Stomach (tissue), 4 donors: ENCODE measurements around the gene KIFBP.
A peak's percentile ranks its signal among the peaks of the same experiment; 100 is the strongest.

ENCODE experiments used
- CTCF ChIP-seq, 7 experiments: fragments of 450-650 bp in 4 of 7; fragments of 200-600 bp in 3 of 7; sonication (generic) in 3 of 7; IDR thresholded peaks; one replicate each; pipeline ENCODE4 v1.5.1; 2016 to 2019; ENCODE audit warnings: antibody characterized with exemption in 7 of 7, control low read depth in 2 of 7, mild to moderate bottlenecking in 1 of 7
- POLR2A ChIP-seq, 4 donors: fragments of 450-650 bp; IDR thresholded peaks; one replicate each; pipeline ENCODE4 v1.6.1; 2016; ENCODE audit warnings: antibody characterized with exemption in 4 of 4, control low read depth in 2 of 4, mild to moderate bottlenecking in 1 of 4, moderate library complexity in 1 of 4

DNA sequence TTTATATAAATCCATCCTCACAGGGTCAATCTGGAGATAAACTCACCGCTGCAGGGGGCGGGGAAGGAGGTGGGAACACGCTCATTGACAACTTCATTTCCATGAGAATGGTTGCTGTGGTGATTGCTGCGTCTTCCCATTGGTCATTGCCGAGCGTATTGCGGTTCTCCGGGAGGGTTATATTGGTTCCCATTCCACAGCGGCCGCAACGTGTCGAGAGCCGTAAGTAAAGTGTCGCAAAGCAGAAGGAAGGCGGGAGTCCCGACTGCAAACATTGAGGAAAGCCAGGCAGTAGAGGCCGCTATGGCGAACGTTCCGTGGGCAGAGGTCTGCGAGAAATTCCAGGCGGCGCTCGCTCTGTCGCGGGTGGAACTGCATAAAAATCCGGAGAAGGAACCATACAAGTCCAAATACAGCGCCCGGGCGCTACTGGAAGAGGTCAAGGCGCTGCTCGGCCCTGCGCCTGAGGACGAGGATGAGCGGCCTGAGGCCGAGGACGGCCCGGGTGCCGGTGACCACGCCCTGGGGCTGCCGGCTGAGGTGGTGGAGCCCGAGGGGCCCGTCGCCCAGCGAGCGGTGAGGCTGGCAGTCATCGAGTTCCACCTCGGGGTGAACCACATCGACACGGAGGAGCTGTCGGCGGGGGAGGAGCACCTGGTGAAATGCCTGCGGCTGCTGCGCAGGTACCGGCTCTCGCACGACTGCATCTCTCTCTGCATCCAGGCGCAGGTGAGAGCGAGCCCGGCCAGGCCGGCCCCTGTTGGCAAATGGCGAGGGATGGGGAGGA, at the start of gene KIFBP:
- TF ChIP-seq CTCF (IDR thresholded peaks at IDR 0.05) (peak in 2 of 7 experiments; percentile 25 to 36), POLR2A (IDR thresholded peaks at IDR 0.05) (peak in 2 of 4 donors; percentile 78 to 81)
